Muscle layer of duodenum (tissue), 2 donors: Measurements from ENCODE around the gene LRFN2.

ENCODE experiments used
- H3K27ac ChIP-seq: one replicate; pipeline ENCODE4 v1.7.0; 2013; ENCODE audit warnings: mild to moderate bottlenecking, low read length
- H3K27me3 ChIP-seq: one replicate; pipeline ENCODE4 v1.7.0; 2013; ENCODE audit warnings: low read depth, mild to moderate bottlenecking, control low read depth, low read length
- H3K36me3 ChIP-seq, 2 donors: one replicate each; pipeline ENCODE4 v1.7.0; 2013; ENCODE audit warnings: low read length in 2 of 2, control low read depth in 1 of 2, mild to moderate bottlenecking in 1 of 2; ENCODE audit not compliant: insufficient read depth in 2 of 2, control insufficient read depth in 1 of 2
- H3K4me1 ChIP-seq, 2 donors: one replicate each; pipeline ENCODE4 v1.7.0; 2013; ENCODE audit warnings: low read length in 2 of 2, mild to moderate bottlenecking in 2 of 2, control low read depth in 1 of 2, moderate library complexity in 1 of 2; ENCODE audit not compliant: insufficient read depth in 2 of 2, control insufficient read depth in 1 of 2
- H3K4me3 ChIP-seq, 2 donors: one replicate each; pipeline ENCODE4 v1.7.0; 2013; ENCODE audit warnings: low read length in 2 of 2, low read depth in 1 of 2, mild to moderate bottlenecking in 1 of 2
- H3K9me3 ChIP-seq, 2 donors: one replicate each; pipeline ENCODE4 v1.7.0; 2013; ENCODE audit warnings: low read length in 2 of 2, control low read depth in 1 of 2, mild to moderate bottlenecking in 1 of 2; ENCODE audit not compliant: control insufficient read depth in 1 of 2
- donor health status: healthy.

Gene LRFN2

GRCh38 chr6:40426346-40427066 is 160.7 kb downstream of the LRFN2 start:
- no peaks in the 10 kb centered on the region for H3K27me3 ChIP-seq
- H3K9me3 ChIP-seq = no peaks in the 10 kb centered on the region
- no peaks in the 10 kb centered on the region for H3K36me3 ChIP-seq
- no peak overlapping the region for H3K27ac ChIP-seq
- H3K4me3 ChIP-seq = no peak overlapping the region
- H3K4me1 ChIP-seq = no peaks in the 10 kb centered on the region

DNA sequence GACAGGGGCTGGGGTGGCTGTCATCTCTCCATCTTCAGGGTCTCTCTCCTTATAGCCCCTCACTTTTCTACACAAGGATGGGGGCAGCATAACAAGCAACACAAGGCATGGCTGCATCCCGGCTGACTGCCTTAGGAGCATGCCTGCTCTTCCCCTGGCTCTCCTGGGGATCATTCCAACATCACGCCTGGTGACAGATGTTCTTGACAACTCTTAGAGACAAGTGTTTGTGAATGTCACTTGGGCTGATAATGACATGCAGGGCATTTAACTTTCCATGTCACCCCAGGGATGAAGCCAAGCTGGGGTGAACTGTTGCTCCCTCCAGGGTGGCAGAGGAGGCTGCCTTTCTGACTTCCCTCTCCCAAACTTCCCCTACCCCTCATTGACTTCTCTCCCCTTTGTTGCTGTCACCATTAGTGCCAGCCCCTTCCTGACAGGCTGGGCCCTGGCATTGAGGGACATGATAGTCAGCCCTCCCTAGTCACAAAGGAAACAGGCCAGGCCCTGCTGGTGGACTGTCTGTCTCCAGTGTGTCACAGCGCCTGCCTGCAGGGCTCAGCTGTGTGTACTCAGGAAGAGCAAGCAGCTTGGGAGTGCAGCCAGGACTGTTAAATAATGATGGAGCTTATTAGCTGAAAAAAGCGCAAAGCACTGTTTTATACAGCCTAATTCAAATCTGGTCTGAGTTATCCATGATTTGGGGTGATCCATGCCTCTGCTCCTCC is 161.8 kb downstream of the LRFN2 start:
- Histone ChIP-seq H3K4me1 (no peaks in the 10 kb centered on the region), H3K27me3 (peaks cover 4% of the 10 kb centered on the region), H3K36me3 (no peaks in the 10 kb centered on the region), H3K9me3 (no peaks in the 10 kb centered on the region), H3K4me3 (no peak overlapping the region), H3K27ac (no peak overlapping the region)

GRCh38 chr6:40422046-40422445 is 165.1 kb downstream of the LRFN2 start:
- Histone ChIP-seq H3K27ac (no peak overlapping the region), H3K4me3 (no peak overlapping the region), H3K9me3 (no peaks in the 10 kb centered on the region), H3K4me1 (no peaks in the 10 kb centered on the region), H3K36me3 (no peaks in the 10 kb centered on the region), H3K27me3 (peaks cover 5% of the 10 kb centered on the region)

DNA sequence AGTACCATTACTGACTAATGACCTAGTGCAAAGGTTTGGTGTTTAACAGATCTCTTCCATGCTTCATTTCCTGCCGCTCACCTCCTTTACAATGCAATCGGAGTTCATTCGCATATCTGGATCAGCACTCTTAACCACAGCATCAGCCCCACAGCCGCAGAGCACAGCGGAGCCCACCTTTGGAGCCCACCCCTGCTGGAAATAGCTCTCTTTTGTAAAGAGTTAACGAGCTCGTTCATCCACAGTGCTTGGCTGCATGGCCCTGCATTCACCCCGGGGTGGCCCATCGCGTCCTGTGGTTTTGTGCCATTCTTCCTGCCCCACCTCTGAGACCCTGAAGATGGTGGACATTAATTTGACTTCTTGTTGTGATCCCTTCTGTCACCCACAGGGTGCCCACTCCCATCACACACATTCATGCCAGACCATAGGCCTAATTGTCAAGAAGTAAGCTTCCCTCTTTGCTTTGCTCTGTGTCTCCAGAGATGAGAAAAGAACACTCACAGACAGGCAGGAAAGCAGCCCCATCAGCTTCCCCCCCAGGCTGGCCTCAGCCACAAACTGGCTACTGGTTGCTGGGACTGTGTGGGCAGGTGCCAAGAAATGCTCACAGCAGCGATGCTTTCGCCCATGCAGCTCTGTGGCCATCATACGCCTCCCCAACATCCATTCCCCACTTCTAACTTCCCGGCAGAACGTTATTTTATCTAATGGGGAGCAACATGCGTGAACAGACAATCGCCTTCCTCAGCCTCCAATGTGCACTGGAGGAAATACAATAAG is 167.0 kb downstream of the LRFN2 start:
- Histone ChIP-seq H3K27me3 (peaks cover 5% of the 10 kb centered on the region), H3K36me3 (no peaks in the 10 kb centered on the region), H3K4me3 (no peak overlapping the region), H3K4me1 (no peaks in the 10 kb centered on the region), H3K9me3 (no peaks in the 10 kb centered on the region), H3K27ac (no peak overlapping the region)

DNA sequence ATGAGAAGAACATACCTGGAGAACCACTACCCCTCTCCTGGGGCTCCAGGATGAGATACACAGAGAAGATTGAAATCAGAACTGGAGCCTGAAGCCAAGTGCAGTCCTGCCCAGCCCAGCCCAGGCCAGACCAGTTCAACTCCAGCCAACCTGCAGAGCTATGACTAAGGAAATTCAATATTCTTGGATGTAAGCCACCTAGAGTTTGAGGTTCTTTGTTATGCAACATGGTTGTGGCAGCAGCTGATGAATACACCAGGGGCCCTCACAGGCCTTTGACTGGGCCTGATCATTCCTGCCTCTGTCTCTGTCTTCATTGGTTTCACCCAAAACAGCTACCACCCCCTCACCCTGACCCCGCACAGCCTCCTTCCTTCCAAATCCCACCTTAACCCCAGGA is 167.8 kb downstream of the LRFN2 start:
- no peaks in the 10 kb centered on the region for H3K36me3 ChIP-seq
- no peaks in the 10 kb centered on the region for H3K4me1 ChIP-seq
- H3K27me3 ChIP-seq = peaks cover 5% of the 10 kb centered on the region
- no peak overlapping the region for H3K4me3 ChIP-seq
- H3K27ac ChIP-seq = no peak overlapping the region
- H3K9me3 ChIP-seq = no peaks in the 10 kb centered on the region

- Histone ChIP-seq H3K27ac (no peak overlapping the region), H3K36me3 (no peaks in the 10 kb centered on the region), H3K4me1 (no peaks in the 10 kb centered on the region), H3K27me3 (peaks cover 5% of the 10 kb centered on the region), H3K9me3 (no peaks in the 10 kb centered on the region), H3K4me3 (no peak overlapping the region)
Observed at GRCh38 chr6:40417031-40417430, 170.1 kb downstream of the LRFN2 start.

- no peaks in the 10 kb centered on the region for H3K9me3 ChIP-seq
- no peak overlapping the region for H3K27ac ChIP-seq
- H3K27me3 ChIP-seq = no peaks in the 10 kb centered on the region
- no peaks in the 10 kb centered on the region for H3K36me3 ChIP-seq
- H3K4me1 ChIP-seq = no peaks in the 10 kb centered on the region
- H3K4me3 ChIP-seq = no peak overlapping the region
Observed at GRCh38 chr6:40414617-40415016, 172.5 kb downstream of the LRFN2 start.

DNA sequence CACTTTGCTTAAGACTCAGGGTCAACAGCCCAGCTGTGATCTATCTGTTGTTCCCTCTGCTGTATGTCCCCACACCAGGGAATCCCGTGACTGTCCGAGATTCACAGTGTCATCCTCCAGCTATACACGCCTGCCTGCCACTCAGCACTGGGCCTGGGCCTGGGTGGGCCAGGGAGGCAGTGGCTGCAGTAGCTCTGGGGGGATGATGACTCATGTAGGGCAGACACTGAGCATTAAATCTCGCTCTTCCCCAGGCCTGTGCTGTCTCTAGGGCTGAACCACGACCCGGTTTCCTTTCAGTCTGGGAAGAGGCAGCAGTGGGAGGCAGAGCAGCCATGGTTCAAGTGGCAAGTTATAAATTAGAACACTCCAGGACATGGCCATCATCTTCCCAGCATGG is 173.9 kb downstream of the LRFN2 start:
- no peak overlapping the region for H3K27ac ChIP-seq
- H3K27me3 ChIP-seq = no peaks in the 10 kb centered on the region
- no peak overlapping the region for H3K4me3 ChIP-seq
- H3K4me1 ChIP-seq = no peaks in the 10 kb centered on the region
- H3K9me3 ChIP-seq = no peaks in the 10 kb centered on the region
- H3K36me3 ChIP-seq = no peaks in the 10 kb centered on the region

DNA sequence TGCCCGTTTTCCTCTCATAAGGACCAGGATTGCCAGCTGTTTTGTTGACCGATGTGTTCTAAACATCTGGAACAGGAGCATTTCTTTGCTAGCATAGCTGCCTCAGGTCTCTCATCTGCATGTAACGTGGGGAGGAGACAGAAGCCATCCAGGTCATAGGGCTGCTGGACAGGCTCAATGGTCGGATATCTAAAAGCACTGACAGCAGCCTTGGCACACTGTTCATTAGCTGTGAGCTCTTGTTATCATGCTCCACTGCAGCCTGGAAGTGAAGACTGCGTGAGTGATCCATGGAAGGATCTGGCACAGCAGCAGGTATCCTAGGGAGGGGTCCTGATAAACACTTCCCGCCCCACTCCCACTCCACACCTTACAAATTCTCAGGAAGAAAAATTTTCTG is 175.3 kb downstream of the LRFN2 start:
- no peaks in the 10 kb centered on the region for H3K4me1 ChIP-seq
- H3K36me3 ChIP-seq = no peaks in the 10 kb centered on the region
- H3K27ac ChIP-seq = no peak overlapping the region
- H3K27me3 ChIP-seq = no peaks in the 10 kb centered on the region
- H3K9me3 ChIP-seq = no peaks in the 10 kb centered on the region
- H3K4me3 ChIP-seq = no peak overlapping the region

DNA sequence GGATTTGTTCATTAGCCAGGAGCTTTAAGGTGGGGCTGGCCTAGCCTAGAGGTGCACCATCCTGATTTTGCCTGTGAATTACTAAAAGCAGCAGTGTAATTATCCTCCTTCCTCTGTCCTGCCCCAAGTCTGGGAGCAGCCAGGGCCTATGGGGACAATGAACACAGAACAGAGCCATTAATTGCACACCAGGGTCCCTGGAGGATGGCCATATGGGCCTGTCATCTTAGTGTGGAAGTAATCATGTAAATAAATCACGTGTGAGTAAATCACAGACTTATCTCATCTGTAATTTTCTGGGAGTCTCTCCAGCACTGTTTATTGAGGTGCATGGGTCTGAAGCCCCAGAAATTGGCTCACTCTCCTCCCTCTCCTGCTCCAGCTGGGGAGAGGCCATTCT is 176.3 kb downstream of the LRFN2 start:
- Histone ChIP-seq H3K36me3 (no peaks in the 10 kb centered on the region), H3K27me3 (no peaks in the 10 kb centered on the region), H3K4me3 (no peak overlapping the region)

DNA sequence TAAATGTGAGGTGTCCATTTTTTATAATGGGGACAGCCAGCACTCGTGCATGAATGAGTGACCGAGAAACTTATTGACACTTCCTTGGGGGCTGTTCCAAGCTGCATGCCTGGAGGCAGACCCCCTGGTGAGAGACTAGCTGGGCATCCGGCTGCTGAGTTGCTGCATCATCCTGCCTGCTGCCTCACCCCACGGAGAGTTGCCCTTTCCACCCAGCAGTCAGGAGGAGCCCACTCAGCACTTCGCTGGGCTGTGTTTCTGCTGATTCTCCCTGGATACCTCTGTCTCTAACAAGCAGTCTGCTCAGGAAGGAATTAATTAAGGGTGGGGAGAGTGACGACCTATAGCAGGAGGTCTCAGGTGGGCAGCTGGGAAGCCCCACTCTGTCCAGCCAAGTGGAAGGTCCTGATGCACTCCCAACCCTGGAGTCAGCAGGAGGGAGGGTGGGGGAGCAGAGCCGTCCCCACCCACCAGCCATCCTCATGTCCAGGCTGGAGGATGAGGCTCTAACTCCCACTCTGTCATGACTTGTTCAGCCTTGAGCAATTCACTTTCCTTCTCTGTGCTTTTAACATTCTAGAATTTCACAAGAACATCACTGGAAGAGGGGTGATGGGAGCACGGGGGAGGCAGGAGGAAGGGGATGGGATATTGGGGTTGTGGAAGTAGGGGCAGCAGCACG is 177.3 kb downstream of the LRFN2 start:
- H3K9me3 ChIP-seq = no peaks in the 10 kb centered on the region
- no peak overlapping the region for H3K4me3 ChIP-seq
- H3K36me3 ChIP-seq = no peaks in the 10 kb centered on the region
- H3K27me3 ChIP-seq = no peaks in the 10 kb centered on the region
- no peak overlapping the region for H3K27ac ChIP-seq
- H3K4me1 ChIP-seq = no peaks in the 10 kb centered on the region

More for the DNA sequence above, 176.3 kb downstream of the LRFN2 start:
- Histone ChIP-seq H3K4me1 (no peaks in the 10 kb centered on the region), H3K9me3 (no peaks in the 10 kb centered on the region), H3K27ac (no peak overlapping the region)
